ENCODE data around the gene LRRC75B. TPM values are rescaled to one million over a fixed set of nuclear protein-coding genes. Genes with fewer than 3 reads are reported as not detected.
"Not testable (repeated sequence)": the region's sequence is repeated elsewhere in the genome, so short reads cannot be mapped to it uniquely, and the experiment has no call there.

Gene LRRC75B
- 10.0 TPM for total RNA-seq

- DNase-seq (ENCODE audit: low read depth in 2 of 3, low spot score in 2 of 3) = peak in 2 of 3 donors; percentile 65 to 68
These were observed at the start of gene LRRC75B for GRCh38 chr22:24592851-24593558. LRRC75B (minus strand) TSS chr22:24593073; CDS start chr22:24593039, 34 bp downstream.

GRCh38 chr22:24642307-24642706, 49.4 kb upstream of the LRRC75B start:
- DNase-seq (ENCODE audit: low read depth in 2 of 3, low spot score in 2 of 3) = not testable (repeated sequence)

GRCh38 chr22:24636513-24636912, 43.6 kb upstream of the LRRC75B start:
- DNase-seq (ENCODE audit: low read depth in 2 of 3, low spot score in 2 of 3) = not testable (repeated sequence)

GRCh38 chr22:24634776-24635389, 42.0 kb upstream of the LRRC75B start:
- peak in 1 of 3 donors; percentile 52 for DNase-seq (ENCODE audit: low read depth in 2 of 3, low spot score in 2 of 3)

- not testable (repeated sequence) for DNase-seq (ENCODE audit: low read depth in 2 of 3, low spot score in 2 of 3)
These were observed 40.6 kb upstream of the LRRC75B start for GRCh38 chr22:24633231-24634023.

GRCh38 chr22:24632642-24633041, 39.8 kb upstream of the LRRC75B start:
- DNase-seq (ENCODE audit: low read depth in 2 of 3, low spot score in 2 of 3) = peak in 1 of 3 donors; percentile 32

GRCh38 chr22:24631430-24632122, 38.7 kb upstream of the LRRC75B start:
- DNase-seq (ENCODE audit: low read depth in 2 of 3, low spot score in 2 of 3) = not testable (repeated sequence)

GRCh38 chr22:24630812-24631427, 38.0 kb upstream of the LRRC75B start:
- DNase-seq (ENCODE audit: low read depth in 2 of 3, low spot score in 2 of 3) = not testable (repeated sequence)

GRCh38 chr22:24629069-24629468, 36.2 kb upstream of the LRRC75B start:
- not testable (repeated sequence) for DNase-seq (ENCODE audit: low read depth in 2 of 3, low spot score in 2 of 3)

GRCh38 chr22:24627911-24628310, 35.0 kb upstream of the LRRC75B start:
- not testable (repeated sequence) for DNase-seq (ENCODE audit: low read depth in 2 of 3, low spot score in 2 of 3)

GRCh38 chr22:24622596-24622995, 29.7 kb upstream of the LRRC75B start:
- peak in 1 of 3 donors; percentile 41 for DNase-seq (ENCODE audit: low read depth in 2 of 3, low spot score in 2 of 3)

GRCh38 chr22:24621244-24621643, 28.4 kb upstream of the LRRC75B start:
- DNase-seq (ENCODE audit: low read depth in 2 of 3, low spot score in 2 of 3) = not testable (repeated sequence)

GRCh38 chr22:24614794-24615193, 21.9 kb upstream of the LRRC75B start:
- not testable (repeated sequence) for DNase-seq (ENCODE audit: low read depth in 2 of 3, low spot score in 2 of 3)

GRCh38 chr22:24609888-24610287, 17.0 kb upstream of the LRRC75B start:
- DNase-seq (ENCODE audit: low read depth in 2 of 3, low spot score in 2 of 3) = not testable (repeated sequence)

GRCh38 chr22:24608327-24608726, 15.5 kb upstream of the LRRC75B start:
- not testable (repeated sequence) for DNase-seq (ENCODE audit: low read depth in 2 of 3, low spot score in 2 of 3)

- DNase-seq (ENCODE audit: low read depth in 2 of 3, low spot score in 2 of 3) = peak; percentile 9 to 76 (median 71)
These were observed 14.6 kb upstream of the LRRC75B start for GRCh38 chr22:24607429-24607983.

- not testable (repeated sequence) for DNase-seq (ENCODE audit: low read depth in 2 of 3, low spot score in 2 of 3)
These were observed 13.5 kb upstream of the LRRC75B start for GRCh38 chr22:24606340-24606739.

GRCh38 chr22:24603770-24604629, 11.1 kb upstream of the LRRC75B start:
- DNase-seq (ENCODE audit: low read depth in 2 of 3, low spot score in 2 of 3) = peak in 1 of 3 donors; percentile 69

Measured in hematopoietic multipotent progenitor cell (in vitro differentiated cells).